Measurements from ENCODE around the gene VPS35. TPM values are rescaled to one million over a fixed set of nuclear protein-coding genes. Genes with fewer than 3 reads are reported as not detected.

Gene VPS35
- total and polyA plus RNA-seq, 2 of the 13 experiments (the other 11 are each of a cell fraction or from before 2014, with no cell fraction given), result 30.7 to 136 TPM

- TF ChIP-seq GLMP (CRISPR knock-in tag; IDR thresholded peaks at IDR 0.05; ENCODE audit: borderline replicate concordance) (no peak), TCF7 (IDR thresholded peaks at IDR 0.05; ENCODE audit: low read depth) (no peak), CEBPZ (IDR thresholded peaks at IDR 0.05; ENCODE audit: low read length) (no peak), KDM4B (CRISPR knock-in tag; IDR thresholded peaks at IDR 0.05) (no peak), SYNCRIP (IDR thresholded peaks at IDR 0.05; ENCODE audit: insufficient read depth, low read depth, low read length) (no peak), EHMT2 (IDR thresholded peaks at IDR 0.05; ENCODE audit: borderline replicate concordance, low read depth, low read length) (peak; percentile 47; the same call in 1 of the 2 replicates), ZNF441 (CRISPR knock-in tag; IDR thresholded peaks at IDR 0.05; ENCODE audit: borderline replicate concordance) (no peak; the same call in 1 of the 2 replicates), RNF2 (conservative IDR thresholded peaks at IDR 0.05; ENCODE audit: low read depth) (no peak; the same call in 1 of the 2 replicates), UBTF (CRISPR knock-in tag; IDR thresholded peaks at IDR 0.05) (no peak; the same call in 1 of the 2 replicates), ZNF512 (CRISPR knock-in tag; IDR thresholded peaks at IDR 0.05) (no peak), KDM2A (CRISPR knock-in tag; IDR thresholded peaks at IDR 0.05; ENCODE audit: borderline replicate concordance, low read depth) (peak; percentile 62; the same call in 1 of the 2 replicates), ZNF335 (CRISPR knock-in tag; IDR thresholded peaks at IDR 0.05) (0 out of 2 replicates have a peak, but pooled peaks have one; percentile 2), ZKSCAN5 (CRISPR knock-in tag; IDR thresholded peaks at IDR 0.05) (no peak), TBX2 (CRISPR knock-in tag; IDR thresholded peaks at IDR 0.05; ENCODE audit: borderline replicate concordance) (peak; percentile 59), MED1 (CRISPR knock-in tag; IDR thresholded peaks at IDR 0.05) (no peak), KAT2B (IDR thresholded peaks at IDR 0.05; ENCODE audit: borderline replicate concordance, low read depth, low read length) (no peak), POLR2AphosphoS5 (IDR thresholded peaks at IDR 0.05; ENCODE audit: low read depth, low read length) (peak; percentile 71), TGIF2 (CRISPR knock-in tag; IDR thresholded peaks at IDR 0.05) (peak; percentile 98; the same call in 1 of the 2 replicates), PRMT3 (CRISPR knock-in tag; IDR thresholded peaks at IDR 0.05; ENCODE audit: borderline replicate concordance, low read depth) (0 out of 2 replicates have a peak, but pooled peaks have one; percentile 33), PHF21A (CRISPR knock-in tag; IDR thresholded peaks at IDR 0.05) (no peak), NBN (conservative IDR thresholded peaks at IDR 0.05) (no peak)
Observed at GRCh38 chr16:46689365-46690280, 645 bp upstream of the VPS35 start, which contains the start of gene ORC6 (continued).
